Panc1 (cell line): ENCODE results near the gene MISP3.

ENCODE experiments used
- POLR2AphosphoS5 ChIP-seq: IDR thresholded peaks from 2 replicates; pipeline ENCODE4 v1.6.1; 2012; ENCODE audit warnings: mild to moderate bottlenecking, low read depth, low read length, moderate library complexity
- TF ChIP-seq, protein P1 (sequence below): fragments of 450-650 bp; IDR thresholded peaks from 2 replicates; pipeline ENCODE4 v1.5.1; 2017; ENCODE audit warnings: mild to moderate bottlenecking
- TF ChIP-seq, protein P2 (sequence below), 2 experiments: IDR thresholded peaks; 2 replicates each; pipeline ENCODE4 v1.6.1; 2011 to 2012; ENCODE audit warnings: low read depth in 2 of 2, control low read depth in 1 of 2, low read length in 1 of 2, mild to moderate bottlenecking in 1 of 2, moderate library complexity in 1 of 2; ENCODE audit not compliant: insufficient read depth in 1 of 2

DNA sequence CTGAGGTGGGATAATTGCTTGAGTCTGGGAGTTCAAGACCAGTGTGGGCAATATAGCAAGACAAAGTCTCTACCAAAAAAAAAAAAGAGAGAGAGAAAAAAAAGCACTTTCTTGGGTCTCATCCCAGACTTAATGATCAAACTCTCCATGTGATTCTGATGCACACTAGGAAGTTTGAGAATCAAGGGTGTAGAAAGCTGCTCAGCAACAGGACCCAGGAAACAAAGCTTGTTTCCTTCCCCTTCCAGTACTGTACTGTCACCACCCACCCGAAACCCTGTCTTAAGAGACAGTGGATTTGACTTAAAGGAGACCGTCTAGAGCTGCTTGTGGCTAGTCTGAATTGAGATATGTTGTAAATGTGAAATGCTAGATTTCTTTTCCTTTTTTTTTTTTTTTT is 5.8 kb downstream of the MISP3 start:
- TF ChIP-seq, protein P1, sequence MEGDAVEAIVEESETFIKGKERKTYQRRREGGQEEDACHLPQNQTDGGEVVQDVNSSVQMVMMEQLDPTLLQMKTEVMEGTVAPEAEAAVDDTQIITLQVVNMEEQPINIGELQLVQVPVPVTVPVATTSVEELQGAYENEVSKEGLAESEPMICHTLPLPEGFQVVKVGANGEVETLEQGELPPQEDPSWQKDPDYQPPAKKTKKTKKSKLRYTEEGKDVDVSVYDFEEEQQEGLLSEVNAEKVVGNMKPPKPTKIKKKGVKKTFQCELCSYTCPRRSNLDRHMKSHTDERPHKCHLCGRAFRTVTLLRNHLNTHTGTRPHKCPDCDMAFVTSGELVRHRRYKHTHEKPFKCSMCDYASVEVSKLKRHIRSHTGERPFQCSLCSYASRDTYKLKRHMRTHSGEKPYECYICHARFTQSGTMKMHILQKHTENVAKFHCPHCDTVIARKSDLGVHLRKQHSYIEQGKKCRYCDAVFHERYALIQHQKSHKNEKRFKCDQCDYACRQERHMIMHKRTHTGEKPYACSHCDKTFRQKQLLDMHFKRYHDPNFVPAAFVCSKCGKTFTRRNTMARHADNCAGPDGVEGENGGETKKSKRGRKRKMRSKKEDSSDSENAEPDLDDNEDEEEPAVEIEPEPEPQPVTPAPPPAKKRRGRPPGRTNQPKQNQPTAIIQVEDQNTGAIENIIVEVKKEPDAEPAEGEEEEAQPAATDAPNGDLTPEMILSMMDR: no peak
- TF ChIP-seq, protein P2, sequence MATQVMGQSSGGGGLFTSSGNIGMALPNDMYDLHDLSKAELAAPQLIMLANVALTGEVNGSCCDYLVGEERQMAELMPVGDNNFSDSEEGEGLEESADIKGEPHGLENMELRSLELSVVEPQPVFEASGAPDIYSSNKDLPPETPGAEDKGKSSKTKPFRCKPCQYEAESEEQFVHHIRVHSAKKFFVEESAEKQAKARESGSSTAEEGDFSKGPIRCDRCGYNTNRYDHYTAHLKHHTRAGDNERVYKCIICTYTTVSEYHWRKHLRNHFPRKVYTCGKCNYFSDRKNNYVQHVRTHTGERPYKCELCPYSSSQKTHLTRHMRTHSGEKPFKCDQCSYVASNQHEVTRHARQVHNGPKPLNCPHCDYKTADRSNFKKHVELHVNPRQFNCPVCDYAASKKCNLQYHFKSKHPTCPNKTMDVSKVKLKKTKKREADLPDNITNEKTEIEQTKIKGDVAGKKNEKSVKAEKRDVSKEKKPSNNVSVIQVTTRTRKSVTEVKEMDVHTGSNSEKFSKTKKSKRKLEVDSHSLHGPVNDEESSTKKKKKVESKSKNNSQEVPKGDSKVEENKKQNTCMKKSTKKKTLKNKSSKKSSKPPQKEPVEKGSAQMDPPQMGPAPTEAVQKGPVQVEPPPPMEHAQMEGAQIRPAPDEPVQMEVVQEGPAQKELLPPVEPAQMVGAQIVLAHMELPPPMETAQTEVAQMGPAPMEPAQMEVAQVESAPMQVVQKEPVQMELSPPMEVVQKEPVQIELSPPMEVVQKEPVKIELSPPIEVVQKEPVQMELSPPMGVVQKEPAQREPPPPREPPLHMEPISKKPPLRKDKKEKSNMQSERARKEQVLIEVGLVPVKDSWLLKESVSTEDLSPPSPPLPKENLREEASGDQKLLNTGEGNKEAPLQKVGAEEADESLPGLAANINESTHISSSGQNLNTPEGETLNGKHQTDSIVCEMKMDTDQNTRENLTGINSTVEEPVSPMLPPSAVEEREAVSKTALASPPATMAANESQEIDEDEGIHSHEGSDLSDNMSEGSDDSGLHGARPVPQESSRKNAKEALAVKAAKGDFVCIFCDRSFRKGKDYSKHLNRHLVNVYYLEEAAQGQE (IDR thresholded peaks at IDR 0.05; ENCODE audit: insufficient read depth in 1 of 2, low read depth in 2 of 2, low read length in 1 of 2): no peak
- no peak for TF ChIP-seq POLR2AphosphoS5
